Measurements from ENCODE around the gene MEX3D. TPM values are rescaled to one million over a fixed set of nuclear protein-coding genes. Genes with fewer than 3 reads are reported as not detected.

Gene MEX3D
- total and polyA plus RNA-seq, 2 experiments from 2014 or later: 6.6 to 38.7 TPM

DNA sequence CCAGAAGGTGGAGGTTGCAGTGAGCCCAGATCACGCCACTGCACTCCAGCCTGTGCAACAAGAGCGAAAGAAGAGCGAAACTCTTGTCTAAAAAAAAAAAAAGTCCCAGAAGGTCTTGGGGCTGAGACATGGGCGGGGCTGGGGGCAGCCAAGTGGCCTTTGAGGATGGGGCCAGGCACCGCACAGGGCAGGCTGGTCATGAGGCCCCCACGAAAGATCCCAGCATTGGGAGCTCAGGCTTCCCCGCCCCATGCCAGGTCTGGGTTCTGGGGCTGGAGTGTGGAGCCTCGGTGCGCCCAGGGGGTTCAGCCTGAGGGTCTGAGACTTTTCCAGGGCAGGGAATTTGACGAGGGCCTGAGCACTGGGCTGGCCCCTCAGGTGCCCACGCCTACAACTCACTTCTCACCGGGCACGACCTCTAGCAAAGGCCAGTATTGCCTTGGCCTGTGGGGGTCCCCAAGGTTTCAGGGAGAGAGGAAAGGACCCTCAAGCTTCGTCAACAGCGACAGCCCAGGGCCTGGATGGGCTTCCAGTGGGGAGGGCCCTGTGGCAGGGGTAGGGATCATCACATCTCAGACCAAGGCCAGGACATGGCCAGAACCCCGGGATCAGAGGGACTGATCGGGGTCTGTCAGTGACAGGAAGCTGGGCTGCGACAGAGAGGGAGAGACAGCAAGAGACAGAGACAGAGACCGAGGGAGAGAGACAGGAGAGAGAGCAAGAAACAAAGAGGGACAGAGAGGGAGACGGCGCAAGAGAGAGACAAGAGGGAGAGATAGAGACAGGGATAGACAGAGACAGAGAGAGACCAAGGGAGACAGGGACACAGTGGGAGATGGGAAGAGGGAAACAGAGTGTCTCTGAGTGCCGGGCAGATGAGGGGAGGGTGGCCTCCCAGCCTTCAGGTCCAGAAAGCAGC, 7.5 kb upstream of the MEX3D start:
- Histone ChIP-seq H3K4me1 (ENCODE audit: insufficient read depth) (no peaks in the 10 kb centered on the region), H4K20me1 (ENCODE audit: insufficient read depth, poor library complexity, severe bottlenecking) (no peaks in the 10 kb centered on the region), H3K36me3 (replicated peaks; ENCODE audit: insufficient read depth, low read depth) (no peaks in the 10 kb centered on the region), H3K27ac (no peak overlapping the region), H3K4me2 (no peak overlapping the region), H2AFZ (no peak overlapping the region), H3K9me2 (replicated peaks; ENCODE audit: insufficient read depth) (no peaks in the 10 kb centered on the region), H3K79me2 (no peaks in the 10 kb centered on the region), H3K4me3 (no peak overlapping the region), H3K27me3 (no peaks in the 10 kb centered on the region), H3K9me3 (ENCODE audit: low read depth) (no peaks in the 10 kb centered on the region)
- no peak for DNase-seq (ENCODE audit: low spot score)
- 95% methylated on average over 21 of the region's 22 CpGs for WGBS (ENCODE audit: low lambda C conversion rate, missing lambda C conversion rate)
- TF ChIP-seq EZH2phosphoT487 (IDR thresholded peaks at IDR 0.05; ENCODE audit: low read depth, severe bottlenecking, unreplicated experiment): no peak
- no peak for TF ChIP-seq EZH2 (IDR thresholded peaks at IDR 0.05; ENCODE audit: borderline replicate concordance)

GRCh38 chr19:1574354-1575136, 6.4 kb upstream of the MEX3D start:
- no peaks in the 10 kb centered on the region for H4K20me1 ChIP-seq (ENCODE audit: insufficient read depth, poor library complexity, severe bottlenecking)
- no peaks in the 10 kb centered on the region for H3K27me3 ChIP-seq
- H3K4me1 ChIP-seq (ENCODE audit: insufficient read depth): no peaks in the 10 kb centered on the region
- H3K4me3 ChIP-seq: no peak overlapping the region
- no peak overlapping the region for H3K27ac ChIP-seq
- TF ChIP-seq EZH2 (IDR thresholded peaks at IDR 0.05; ENCODE audit: borderline replicate concordance) (no peak), EZH2phosphoT487 (IDR thresholded peaks at IDR 0.05; ENCODE audit: low read depth, severe bottlenecking, unreplicated experiment) (no peak), CTCF (IDR thresholded peaks at IDR 0.05; ENCODE audit: poor library complexity) (no peak)
- H2AFZ ChIP-seq: no peak overlapping the region
- 95% methylated on average over 33 of the region's 34 CpGs for WGBS (ENCODE audit: low lambda C conversion rate, missing lambda C conversion rate)
- no peaks in the 10 kb centered on the region for H3K79me2 ChIP-seq
- H3K4me2 ChIP-seq: no peak overlapping the region
- DNase-seq (ENCODE audit: low spot score): no peak
- H3K36me3 ChIP-seq (replicated peaks; ENCODE audit: insufficient read depth, low read depth): no peaks in the 10 kb centered on the region
- no peaks in the 10 kb centered on the region for H3K9me3 ChIP-seq (ENCODE audit: low read depth)
- H3K9me2 ChIP-seq (replicated peaks; ENCODE audit: insufficient read depth): no peaks in the 10 kb centered on the region

DNA sequence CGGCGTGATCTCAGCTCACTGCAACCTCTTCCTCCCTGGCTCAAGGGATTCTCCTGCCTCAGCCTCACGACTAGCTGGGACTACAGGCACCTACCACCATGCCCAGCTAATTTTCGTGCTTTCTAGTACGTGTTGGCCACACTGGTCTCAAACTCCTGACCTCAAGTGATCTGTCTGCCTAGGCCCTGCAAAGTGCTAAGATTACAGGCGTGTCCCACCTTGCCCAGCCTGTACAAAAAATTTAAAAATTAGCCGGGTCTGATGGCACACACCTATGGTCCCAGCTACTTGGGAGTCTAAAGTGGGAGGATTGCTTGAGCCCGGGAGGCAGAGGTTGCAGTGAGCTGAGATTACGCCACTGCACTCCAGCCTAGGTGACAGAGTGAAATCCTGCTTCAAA, 4.7 kb upstream of the MEX3D start:
- Histone ChIP-seq H3K9me3 (ENCODE audit: low read depth) (no peaks in the 10 kb centered on the region), H3K36me3 (replicated peaks; ENCODE audit: insufficient read depth, low read depth) (no peaks in the 10 kb centered on the region), H3K27ac (no peak overlapping the region), H2AFZ (no peak overlapping the region), H3K4me1 (ENCODE audit: insufficient read depth) (no peaks in the 10 kb centered on the region), H3K4me3 (no peak overlapping the region), H3K27me3 (no peaks in the 10 kb centered on the region), H4K20me1 (ENCODE audit: insufficient read depth, poor library complexity, severe bottlenecking) (peaks cover 3% of the 10 kb centered on the region), H3K4me2 (no peak overlapping the region), H3K79me2 (peaks cover 4% of the 10 kb centered on the region), H3K9me2 (replicated peaks; ENCODE audit: insufficient read depth) (no peaks in the 10 kb centered on the region)
- TF ChIP-seq EZH2phosphoT487 (IDR thresholded peaks at IDR 0.05; ENCODE audit: low read depth, severe bottlenecking, unreplicated experiment): no peak
- no peak for TF ChIP-seq EZH2 (IDR thresholded peaks at IDR 0.05; ENCODE audit: borderline replicate concordance)
- TF ChIP-seq CTCF (IDR thresholded peaks at IDR 0.05; ENCODE audit: poor library complexity): no peak
- no peak for DNase-seq (ENCODE audit: low spot score)
- 81% methylated on average over 9 of the region's 9 CpGs for WGBS (ENCODE audit: low lambda C conversion rate, missing lambda C conversion rate)

DNA sequence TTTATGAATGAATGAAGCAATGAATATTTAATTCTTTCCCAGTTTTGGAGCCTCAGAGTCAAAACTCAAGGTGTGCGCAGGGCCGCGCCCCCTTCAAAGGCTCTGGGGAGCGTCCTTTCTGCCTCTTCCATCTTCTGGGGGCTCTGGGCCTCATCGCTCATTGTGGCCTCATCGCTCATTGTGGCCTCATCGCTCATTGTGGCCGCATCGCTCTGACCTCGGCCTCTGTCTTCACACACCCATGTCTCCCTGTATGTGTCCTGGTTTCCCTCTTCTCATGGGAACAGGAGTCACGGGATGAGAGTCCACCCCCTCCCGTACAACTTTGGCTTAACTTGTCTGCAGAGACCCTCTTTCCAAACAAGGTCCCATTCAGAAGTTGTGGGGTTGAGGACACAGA, 3.2 kb upstream of the MEX3D start:
- H3K4me1 ChIP-seq (ENCODE audit: insufficient read depth): no peaks in the 10 kb centered on the region
- no peak overlapping the region for H2AFZ ChIP-seq
- H3K36me3 ChIP-seq (replicated peaks; ENCODE audit: insufficient read depth, low read depth): no peaks in the 10 kb centered on the region
- H3K9me2 ChIP-seq (replicated peaks; ENCODE audit: insufficient read depth): no peaks in the 10 kb centered on the region
- peaks cover 14% of the 10 kb centered on the region for H3K79me2 ChIP-seq
- no peaks in the 10 kb centered on the region for H3K27me3 ChIP-seq
- no peak for DNase-seq (ENCODE audit: low spot score)
- H3K4me2 ChIP-seq: no peak overlapping the region
- TF ChIP-seq CTCF (IDR thresholded peaks at IDR 0.05; ENCODE audit: poor library complexity) (no peak), EZH2phosphoT487 (IDR thresholded peaks at IDR 0.05; ENCODE audit: low read depth, severe bottlenecking, unreplicated experiment) (no peak), EZH2 (IDR thresholded peaks at IDR 0.05; ENCODE audit: borderline replicate concordance) (no peak)
- H3K9me3 ChIP-seq (ENCODE audit: low read depth): no peaks in the 10 kb centered on the region
- H3K4me3 ChIP-seq: no peak overlapping the region
- H3K27ac ChIP-seq: no peak overlapping the region
- 94% methylated on average over 12 of the region's 12 CpGs for WGBS (ENCODE audit: low lambda C conversion rate, missing lambda C conversion rate)
- H4K20me1 ChIP-seq (ENCODE audit: insufficient read depth, poor library complexity, severe bottlenecking): peaks cover 4% of the 10 kb centered on the region

Measured in hepatocyte (in vitro differentiated cells).